HG02840 (cell line): ENCODE measurements around the gene TNNT1.
"Not testable (repeated sequence)": the region's sequence is repeated elsewhere in the genome, so short reads cannot be mapped to it uniquely, and the experiment has no call there.

Source experiments
- ATAC-seq: cut with Tn5 transposase; IDR thresholded peaks from one replicate; pipeline ENCODE4 v1.9.1; 2021; ENCODE audit warnings: mild to moderate bottlenecking, moderate library complexity, moderate number of reproducible peaks; ENCODE audit not compliant: unreplicated experiment, low FRiP score

Gene TNNT1

GRCh38 chr19:55171440-55171839 is 22.4 kb upstream of the TNNT1 start:
- no peak for ATAC-seq

- no peak for ATAC-seq
Measured at GRCh38 chr19:55169136-55169535, 20.1 kb upstream of the TNNT1 start.

DNA sequence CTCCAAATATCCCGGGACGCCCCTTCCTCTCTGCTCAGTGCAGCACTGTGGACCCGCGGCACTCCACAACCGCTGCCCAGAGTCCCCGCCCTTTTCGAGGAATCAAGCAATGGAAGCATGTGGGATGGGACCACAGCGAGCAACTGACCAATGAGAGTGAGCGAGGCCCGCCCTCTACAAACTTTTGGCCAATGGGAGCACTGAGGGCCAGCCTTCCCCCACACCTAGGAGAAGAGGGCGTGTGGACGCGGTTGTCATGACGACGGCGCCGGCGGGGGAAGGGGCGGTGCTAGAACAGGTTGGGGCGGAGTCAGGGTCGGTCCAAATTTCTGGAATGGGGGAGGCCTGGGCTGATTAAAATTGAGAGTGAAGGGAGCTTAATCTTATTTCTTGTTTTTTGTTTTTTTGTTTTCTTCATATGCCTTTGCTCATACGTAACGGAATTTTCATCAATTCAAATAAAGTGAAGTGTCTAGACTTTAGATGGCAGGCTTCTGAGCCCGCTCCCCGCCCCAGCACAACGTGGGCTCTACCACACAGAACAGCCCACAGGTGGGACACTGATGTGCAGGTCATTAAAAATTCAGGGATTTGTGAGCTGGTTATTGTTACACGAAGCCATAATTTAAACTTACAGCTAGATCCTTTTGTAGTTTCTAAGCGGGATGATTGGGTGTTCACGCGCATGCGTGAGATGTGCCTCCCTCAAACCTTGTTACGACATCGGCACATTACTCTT is 17.7 kb upstream of the TNNT1 start, which contains the start of gene DNAAF3:
Gene DNAAF3 (minus strand): TSS at position 84 of the 739 bp plus-strand sequence. CDS start 200 bp downstream, outside the sequence.
- peak; percentile 78 for ATAC-seq

DNA sequence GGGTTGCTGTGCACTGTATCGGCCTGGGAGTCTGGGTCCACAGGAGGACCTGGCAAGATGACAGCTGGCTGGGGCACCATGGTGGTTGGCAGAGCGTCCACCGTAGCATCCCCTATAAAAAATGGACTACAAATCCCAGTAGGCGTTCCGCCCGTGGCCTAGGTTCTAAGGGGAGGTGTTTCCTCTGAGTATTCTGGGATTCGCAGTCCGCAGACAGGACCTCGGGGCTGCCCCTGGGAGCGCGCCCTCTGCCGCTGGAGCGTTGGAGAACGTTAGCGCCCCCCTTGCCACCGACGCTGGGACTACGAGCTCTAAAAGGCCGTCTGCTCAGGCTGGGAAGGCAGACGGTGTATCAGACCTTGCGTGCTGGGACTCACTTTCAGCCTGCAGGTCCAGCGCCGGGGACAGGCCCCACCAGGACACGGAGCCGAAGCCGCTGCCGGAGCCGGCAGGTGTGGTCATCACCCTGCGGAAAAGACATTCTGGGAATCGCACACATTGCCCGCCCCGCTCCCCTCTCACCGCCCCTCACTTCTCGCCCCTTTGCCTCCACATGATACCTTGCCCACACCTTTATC is 17.0 kb upstream of the TNNT1 start:
- no peak for ATAC-seq

DNA sequence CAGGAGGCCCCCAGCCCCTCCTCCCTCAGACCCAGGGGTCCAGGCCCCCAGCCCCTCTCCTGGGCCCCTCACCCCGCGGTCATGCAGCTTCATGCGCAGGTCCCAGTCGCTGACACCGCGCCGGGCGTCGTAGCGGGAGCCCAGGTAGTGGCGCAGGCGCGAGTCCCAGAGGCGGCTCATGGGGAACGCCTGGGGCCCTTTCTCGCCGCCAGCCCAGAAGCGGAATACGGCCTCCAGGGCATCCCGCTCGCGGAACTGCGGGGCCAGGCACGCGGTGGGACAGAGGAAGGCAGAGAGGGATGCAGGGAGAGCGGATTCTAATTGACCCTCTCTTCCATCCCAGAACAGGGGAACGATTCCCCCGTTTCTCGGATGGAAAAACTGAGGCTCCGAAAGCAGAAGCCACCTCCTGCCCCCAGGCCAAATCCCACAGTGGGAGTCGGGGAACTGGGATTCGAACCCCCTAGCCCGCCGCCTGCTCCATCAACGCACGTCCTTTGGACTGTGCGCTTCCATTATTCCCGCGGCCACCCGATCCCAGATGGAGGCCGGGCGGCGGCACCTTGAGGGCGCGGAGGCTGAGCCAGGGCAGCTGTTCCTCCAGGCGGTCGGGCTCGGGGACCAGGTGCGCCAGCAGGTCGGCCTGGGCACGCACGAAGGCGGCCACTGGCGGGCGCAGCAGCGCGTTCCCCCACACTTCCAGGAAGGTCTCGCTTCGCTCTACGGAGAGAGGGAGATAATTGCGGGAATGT is 12.7 kb upstream of the TNNT1 start:
- no peak for ATAC-seq

DNA sequence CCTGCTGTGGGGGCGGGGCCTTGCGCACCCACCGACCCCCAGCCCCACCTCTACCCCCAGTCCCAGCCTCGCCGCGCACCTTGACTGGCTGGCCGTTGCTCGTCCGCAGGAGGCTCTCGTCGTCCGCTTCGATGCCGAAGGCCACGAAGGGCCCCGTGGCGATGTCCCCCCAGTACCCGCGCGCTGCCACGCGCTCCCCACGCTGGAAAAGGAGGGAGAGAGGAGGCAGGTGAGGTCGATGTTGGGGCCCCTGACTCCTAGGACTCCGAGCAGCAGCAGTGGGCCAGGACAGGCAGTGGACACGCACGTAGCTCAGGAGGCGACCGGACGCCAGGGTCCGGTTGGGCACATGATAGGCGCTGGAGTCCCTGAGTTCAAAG is 12.0 kb upstream of the TNNT1 start:
- ATAC-seq, result no peak

- no peak for ATAC-seq
Measured at GRCh38 chr19:55160128-55160985, 11.4 kb upstream of the TNNT1 start.

- ATAC-seq, result no peak
Measured at GRCh38 chr19:55158848-55159749, 10.1 kb upstream of the TNNT1 start.

GRCh38 chr19:55158423-55158822 is 9.4 kb upstream of the TNNT1 start:
- ATAC-seq, result no peak

DNA sequence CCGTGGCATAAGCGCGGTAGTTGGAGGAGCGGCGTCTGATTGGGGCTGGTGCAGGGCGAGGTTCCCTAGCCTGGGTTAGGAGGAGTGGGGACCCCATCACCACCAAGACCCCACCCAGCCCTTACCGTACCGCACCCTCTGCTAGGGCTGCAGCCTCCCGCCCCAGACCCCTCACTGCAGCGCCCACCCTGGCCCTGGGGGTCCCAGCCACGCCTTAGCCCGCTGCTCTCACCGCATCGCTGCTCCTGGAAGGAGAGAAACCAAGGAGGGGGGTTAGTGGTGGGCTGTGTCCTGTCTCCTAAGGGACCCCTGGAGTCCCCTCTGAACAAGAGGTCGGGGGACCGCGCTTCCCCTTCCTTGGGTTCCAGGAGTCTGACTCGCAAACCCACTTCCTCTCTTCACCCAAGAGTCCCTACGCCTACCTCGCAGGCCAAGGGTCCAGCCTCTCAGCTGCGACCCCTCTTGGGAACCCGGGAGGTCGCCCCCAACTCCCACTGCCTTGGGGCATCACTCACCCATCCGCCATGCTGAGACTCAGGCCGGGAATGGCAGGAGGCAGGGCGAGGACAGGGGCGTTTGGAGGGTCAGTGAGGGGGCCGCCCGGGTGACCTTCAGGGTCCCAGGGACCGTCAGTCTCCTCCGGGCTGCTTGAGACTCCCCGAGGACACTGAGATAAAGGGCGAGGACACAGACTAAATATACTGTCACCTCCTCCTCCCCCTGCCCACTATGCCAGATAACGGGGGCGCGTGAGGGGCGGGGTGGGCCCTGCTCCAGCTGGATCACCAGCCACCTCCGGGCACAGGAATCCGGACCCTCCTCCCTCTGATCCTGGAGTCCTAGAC is 8.3 kb upstream of the TNNT1 start, which contains the start of gene TNNI3:
Gene TNNI3 (minus strand): TSS at position 669 of the 845 bp plus-strand sequence. CDS start 143 bp downstream, at position 526.
- no peak for ATAC-seq

GRCh38 chr19:55156202-55157063 is 7.4 kb upstream of the TNNT1 start:
- no peak for ATAC-seq

DNA sequence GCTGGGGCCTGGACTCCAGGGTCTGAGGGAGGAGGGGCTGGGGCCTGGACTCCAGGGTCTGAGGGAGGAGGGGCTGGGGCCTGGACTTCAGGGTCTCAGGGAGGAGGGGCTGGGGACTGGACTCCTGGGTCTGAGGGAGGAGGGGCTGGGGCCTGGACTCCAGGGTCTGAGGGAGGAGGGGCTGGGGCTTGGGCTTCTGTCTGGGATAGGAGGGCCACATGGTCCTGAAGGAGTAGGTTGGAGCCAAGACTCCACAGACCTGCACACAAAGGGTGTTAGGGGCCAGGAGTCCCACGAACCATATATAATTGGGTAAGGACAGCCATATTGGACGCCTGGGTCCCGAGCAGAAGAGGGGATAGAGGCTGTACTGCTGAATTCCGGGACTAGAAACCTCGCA is 6.8 kb upstream of the TNNT1 start:
- not testable (repeated sequence) for ATAC-seq

GRCh38 chr19:55153652-55154264 is 4.8 kb upstream of the TNNT1 start:
- ATAC-seq, result no peak

- no peak for ATAC-seq
Measured at GRCh38 chr19:55152017-55152416, 3.0 kb upstream of the TNNT1 start.

DNA sequence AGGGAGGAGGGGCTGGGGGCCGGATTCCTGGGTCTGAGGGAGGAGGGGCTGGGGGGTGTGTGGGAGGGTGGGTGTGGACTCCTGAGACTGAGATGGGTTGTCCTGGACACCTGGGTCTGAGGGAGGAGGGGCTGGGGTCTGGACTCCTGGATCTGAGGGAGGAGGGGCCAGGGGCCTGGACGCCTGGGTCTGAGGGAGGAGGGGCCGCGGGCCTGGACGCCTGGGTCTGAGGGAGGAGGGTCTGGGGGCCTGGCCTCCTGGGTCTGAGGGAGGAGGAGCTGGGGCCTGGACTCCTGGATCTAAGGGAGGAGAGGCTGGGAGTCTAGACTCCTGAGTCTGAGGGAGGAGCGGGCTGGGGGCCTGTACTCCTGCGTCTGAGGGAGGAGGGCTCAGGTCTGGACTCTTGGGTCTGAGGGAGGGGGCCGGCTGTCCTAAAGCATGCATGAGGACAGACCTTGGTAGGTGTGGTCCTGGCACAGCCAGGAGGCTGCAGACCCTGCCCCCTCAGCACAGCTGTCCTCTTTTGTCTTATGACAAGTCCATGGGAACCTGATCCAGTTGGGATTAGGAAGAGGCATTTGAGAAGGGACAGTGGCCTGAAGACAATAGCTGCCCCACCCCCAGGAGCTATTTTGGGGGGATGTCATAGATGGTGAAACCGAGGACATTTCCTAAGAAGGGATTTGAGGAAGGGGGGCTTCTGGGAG is 1.3 kb downstream of the TNNT1 start:
- ATAC-seq, result no peak

DNA sequence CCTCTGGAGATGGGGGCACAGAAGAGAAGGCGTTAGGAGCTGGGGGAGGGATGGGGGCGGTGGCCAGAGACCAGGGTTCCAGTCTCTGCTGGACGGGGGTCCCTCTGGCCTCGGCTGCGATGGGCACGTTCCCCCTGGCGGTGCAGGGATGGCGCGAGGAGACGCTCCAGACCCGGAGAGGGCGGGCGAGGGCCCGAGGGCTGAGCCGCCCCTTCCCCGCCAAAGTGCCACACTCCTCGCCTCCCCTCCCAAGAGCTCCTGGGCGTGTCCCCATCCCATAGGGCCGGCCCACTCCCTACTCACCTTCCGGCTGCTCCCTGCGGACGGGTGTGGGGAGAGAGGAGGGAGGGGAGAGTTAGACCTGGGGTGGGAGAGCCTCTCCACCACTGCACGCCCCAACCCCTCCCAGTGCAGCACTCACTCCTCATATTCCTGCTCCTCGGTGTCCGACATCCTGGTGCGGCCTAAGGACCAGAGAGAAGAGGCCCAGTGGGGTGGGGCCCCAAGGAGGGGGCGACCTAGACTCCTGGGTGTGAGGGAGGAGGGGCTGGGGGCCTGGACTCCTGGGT is 2.2 kb downstream of the TNNT1 start:
- no peak for ATAC-seq
